Measurements from ENCODE around the gene CHKB.
A peak's percentile ranks its signal among the peaks of the same experiment; 100 is the strongest.

Gene CHKB

GRCh38 chr22:50573491-50574382 is 8.9 kb downstream of the CHKB start:
- DNase-seq (ENCODE audit: low spot score), result no peak

- no peak for DNase-seq (ENCODE audit: low spot score)
These were observed 9.7 kb downstream of the CHKB start for GRCh38 chr22:50572965-50573364.

GRCh38 chr22:50571264-50572175 is 11.1 kb downstream of the CHKB start:
- DNase-seq (ENCODE audit: low spot score), result no peak

DNA sequence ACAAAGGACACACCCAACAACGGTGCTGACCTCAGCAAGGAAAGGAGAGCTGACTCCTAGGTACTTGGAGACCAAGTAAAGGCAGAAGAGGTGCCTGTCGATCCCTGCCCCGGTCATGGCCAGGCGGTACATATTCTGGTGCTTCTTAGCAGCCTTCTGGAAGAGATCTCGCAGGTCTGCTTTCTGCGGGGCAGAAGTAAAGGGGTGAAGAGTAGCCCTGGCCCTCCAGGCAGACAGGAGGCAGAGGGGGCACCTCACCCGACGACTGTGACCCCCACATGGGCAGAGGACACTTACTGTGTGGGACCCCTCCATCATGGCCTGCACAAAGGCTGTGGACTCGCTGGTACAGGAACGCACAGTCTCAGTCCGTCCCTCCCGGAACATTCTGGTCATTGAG is 11.8 kb downstream of the CHKB start:
- DNase-seq (ENCODE audit: low spot score), result no peak

DNA sequence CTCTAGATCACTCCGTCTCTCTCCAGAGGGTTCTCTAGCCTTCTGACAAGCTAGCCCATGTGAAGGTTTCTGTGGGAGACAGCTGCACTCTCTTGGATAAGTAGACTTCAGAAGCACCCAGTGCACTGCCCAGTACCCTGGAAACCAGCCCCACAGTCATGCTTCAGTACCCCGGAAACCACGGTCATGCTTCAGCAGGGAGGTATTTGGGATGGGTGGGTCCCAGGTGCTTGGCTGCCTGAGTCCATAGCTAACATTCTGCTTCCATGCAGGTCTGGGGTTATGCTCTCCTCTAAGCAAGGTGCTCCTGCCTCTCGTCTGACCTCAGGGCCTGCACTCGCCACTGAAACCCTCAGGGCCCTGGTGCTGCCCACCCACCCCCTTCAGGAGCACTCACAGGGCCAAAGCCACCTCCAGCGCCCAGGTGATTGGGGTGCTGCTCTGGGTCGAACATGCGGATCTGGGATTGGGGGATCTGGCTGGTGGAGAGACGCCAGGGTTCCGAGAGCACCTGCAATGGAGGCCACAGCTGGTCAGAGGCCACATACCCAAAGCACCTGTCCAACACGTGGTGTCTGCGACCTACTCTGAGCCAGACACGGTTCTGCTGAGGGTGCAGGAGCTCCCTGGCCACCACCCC is 12.6 kb downstream of the CHKB start:
- no peak for DNase-seq (ENCODE audit: low spot score)

- no peak for DNase-seq (ENCODE audit: low spot score)
These were observed 13.6 kb downstream of the CHKB start for GRCh38 chr22:50569041-50569459.

GRCh38 chr22:50568626-50569025 is 14.0 kb downstream of the CHKB start:
- no peak for DNase-seq (ENCODE audit: low spot score)

GRCh38 chr22:50567721-50568252 is 14.9 kb downstream of the CHKB start:
- no peak for DNase-seq (ENCODE audit: low spot score)

GRCh38 chr22:50564289-50564688 is 18.4 kb downstream of the CHKB start:
- no peak for DNase-seq (ENCODE audit: low spot score)

DNA sequence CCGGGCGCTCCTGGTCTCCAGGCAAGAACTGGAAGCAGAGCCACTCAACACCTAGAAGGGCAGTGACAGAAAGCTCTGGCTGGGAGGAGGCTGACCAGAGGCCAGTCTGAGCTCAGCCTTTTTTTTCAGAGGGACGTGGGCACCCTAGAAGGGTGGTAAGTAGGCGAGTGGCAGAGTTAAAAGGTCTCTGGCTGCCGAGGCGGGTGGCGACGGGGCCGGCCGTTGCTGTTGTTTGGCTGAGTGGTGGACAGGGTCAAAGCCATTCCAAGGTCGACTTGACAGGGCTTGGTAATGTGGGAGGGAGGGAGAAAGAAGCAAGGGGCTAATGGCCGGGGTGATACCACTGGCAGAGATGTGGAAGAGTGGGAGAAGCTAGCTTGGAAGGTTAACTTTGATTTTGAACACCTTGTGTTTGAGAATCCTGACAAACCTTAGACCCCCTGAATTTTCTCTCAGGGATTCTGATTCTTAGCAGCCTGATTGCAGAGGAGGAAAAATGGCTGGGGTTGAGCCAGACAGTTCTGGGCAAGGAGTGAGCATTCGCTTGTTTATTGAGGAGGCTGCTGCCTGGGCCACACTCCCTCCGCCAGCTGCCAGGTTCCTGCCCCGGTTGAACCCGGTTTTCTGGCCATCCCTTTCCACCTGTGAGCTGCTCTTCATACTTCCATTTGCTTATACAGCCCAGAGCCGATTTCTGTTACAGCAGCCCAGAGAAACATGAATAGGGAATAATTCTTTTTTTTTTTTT is 19.1 kb downstream of the CHKB start:
- DNase-seq (ENCODE audit: low spot score), result no peak

DNA sequence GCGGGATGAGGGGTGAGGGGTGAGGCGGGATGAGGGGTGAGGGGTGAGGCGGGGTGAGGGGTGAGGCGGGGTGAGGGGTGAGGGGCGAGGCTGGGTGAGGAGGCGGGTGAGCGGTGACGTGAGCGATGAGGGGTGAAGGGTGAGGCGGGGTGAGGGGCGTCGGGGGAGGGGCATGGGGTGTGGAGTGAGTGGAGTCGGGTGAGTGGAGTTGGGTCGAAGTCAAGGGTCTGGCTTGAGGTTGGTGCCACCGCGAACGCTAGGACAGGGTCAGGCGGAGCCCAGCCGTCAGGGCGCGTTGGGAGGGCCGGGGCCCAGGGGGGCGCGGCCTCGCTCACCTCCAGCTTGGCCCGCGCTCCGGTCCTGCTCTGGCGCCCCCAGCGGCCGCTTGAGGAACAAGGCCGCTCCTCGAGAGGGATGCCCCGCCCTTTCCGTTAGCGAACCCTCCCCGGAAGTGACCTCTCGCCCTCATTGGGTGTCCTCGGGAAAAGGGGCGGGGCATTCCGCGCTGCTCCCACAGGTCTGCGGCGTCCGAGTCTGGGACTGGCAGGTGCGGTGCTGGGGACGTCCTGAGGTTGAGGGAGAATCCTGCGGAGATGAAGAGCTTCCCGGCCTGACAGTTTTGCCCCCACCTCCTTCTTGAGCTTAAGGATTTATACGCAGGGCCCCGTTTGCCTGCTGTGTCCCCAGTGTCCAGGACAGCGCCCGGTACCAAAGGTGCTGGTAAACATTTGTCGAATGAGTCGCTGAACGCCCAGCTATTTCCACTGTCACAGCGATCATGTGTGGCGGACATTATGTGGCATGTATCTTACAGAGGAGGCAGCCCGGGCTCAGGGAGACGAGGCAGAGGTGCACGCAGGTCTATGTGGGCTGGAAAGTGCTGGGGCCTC is 19.9 kb downstream of the CHKB start, which contains the start of gene SYCE3:
Gene SYCE3 (minus strand): TSS at position 397 of the 890 bp plus-strand sequence. CDS start 6,514 bp downstream, outside the sequence.
- peak; percentile 98 for DNase-seq (ENCODE audit: low spot score)

GRCh38 chr22:50561401-50562358 is 21.0 kb downstream of the CHKB start:
- no peak for DNase-seq (ENCODE audit: low spot score)

DNA sequence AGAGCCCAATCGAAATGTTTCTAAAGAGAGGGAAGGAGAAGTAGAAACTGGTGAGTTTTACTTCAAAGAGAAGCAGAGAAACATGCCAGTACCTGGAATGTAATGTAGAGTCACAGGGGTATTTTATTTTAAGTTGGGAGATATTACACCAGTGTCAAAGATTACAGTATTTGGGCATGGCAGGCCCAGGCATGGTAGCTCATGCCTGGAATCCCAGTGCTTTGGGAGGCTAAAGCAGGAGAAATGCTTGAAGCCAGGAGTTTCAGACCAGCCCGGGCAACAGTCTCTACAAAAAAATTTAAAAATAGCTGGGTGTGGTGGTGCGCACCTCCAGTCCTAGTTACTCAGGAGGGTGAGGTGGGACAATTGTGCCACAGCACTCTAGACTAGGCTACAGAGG is 22.6 kb downstream of the CHKB start:
- no peak for DNase-seq (ENCODE audit: low spot score)

GRCh38 chr22:50556703-50557102 is 25.9 kb downstream of the CHKB start:
- DNase-seq (ENCODE audit: low spot score), result no peak

DNA sequence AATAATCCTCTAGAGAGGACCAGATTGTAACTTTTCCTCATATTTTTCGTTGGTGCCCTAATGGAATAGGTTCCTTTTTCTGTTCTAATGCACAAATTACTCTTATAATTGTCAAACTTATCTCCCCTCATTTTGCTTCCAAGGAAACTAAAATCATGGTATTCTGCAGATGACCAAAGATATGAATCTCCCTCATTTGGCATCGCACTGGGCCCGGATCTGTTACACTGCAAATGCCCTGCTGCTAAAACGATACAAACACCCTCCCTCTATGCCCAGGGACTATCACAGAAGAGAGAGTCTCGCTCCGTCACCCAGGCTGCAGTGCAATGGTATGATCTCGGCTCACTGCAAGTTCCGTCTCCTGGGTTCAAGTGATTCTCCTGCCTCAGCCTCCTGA is 29.3 kb downstream of the CHKB start:
- no peak for DNase-seq (ENCODE audit: low spot score)

DNA sequence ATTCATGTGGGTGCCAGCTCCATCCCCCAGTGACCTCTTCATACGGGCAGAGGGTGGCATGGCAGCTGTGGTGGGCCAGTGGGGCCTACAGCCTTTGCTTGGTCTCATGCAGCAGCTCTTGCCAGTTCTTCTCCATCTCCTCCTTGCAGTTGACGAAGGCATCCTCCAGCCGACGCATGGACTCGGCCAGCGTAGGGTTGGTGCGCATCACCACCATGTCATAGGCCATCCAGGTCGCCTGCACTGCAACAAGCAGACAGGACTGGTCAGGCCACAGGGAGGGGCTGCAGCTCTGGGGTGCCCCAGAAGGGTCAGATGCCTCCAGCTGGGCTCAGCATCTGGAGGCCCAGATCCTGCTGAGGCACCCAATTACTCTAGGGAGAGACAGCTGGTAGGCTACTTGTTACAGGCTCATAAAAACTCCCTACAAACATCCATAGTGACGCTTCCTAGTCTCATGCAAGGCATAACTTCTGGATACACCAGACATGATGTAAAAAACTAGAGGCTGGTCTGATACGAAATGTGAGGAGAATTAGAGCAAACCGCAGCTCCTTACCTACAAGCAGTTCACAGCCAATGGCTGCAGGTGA is 31.4 kb downstream of the CHKB start:
- DNase-seq (ENCODE audit: low spot score), result no peak

DNA sequence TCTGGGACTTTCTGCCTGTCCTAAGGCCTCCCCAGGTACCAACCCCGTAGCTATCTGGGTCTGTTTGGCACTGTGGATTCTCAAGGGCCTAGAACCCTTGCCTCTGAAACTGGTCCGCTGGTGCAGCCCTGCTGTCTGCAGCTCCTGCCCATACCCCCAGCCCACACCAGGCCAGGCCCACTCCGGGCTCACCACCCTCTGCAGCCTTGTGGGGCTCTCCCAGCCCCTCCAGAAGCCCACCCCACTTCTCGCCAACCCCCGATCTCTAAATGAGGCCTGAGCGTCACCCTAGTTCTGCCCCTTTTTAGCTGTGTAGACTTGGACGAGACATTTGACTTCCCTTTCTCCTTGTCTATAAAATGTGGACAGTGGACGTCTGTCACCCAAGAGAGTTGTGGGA is 32.3 kb downstream of the CHKB start:
- DNase-seq (ENCODE audit: low spot score), result no peak

GRCh38 chr22:50548921-50549790 is 33.5 kb downstream of the CHKB start:
- no peak for DNase-seq (ENCODE audit: low spot score)
